Body of pancreas (tissue), 4 donors: ENCODE results near the gene BRAT1.

Experiments used
- POLR2A ChIP-seq, 3 donors: fragments of 450-650 bp; IDR thresholded peaks; one replicate each; pipeline ENCODE4 v1.6.1; 2016; ENCODE audit warnings: antibody characterized with exemption in 3 of 3, mild to moderate bottlenecking in 2 of 3
- TF ChIP-seq, protein P1 (sequence below), 7 experiments: fragments of 450-650 bp in 4 of 7; fragments of 200-600 bp in 3 of 7; sonication (generic) in 3 of 7; IDR thresholded peaks; one replicate each; pipeline ENCODE4 v1.5.1; 2016 to 2019; ENCODE audit warnings: antibody characterized with exemption in 7 of 7

DNA sequence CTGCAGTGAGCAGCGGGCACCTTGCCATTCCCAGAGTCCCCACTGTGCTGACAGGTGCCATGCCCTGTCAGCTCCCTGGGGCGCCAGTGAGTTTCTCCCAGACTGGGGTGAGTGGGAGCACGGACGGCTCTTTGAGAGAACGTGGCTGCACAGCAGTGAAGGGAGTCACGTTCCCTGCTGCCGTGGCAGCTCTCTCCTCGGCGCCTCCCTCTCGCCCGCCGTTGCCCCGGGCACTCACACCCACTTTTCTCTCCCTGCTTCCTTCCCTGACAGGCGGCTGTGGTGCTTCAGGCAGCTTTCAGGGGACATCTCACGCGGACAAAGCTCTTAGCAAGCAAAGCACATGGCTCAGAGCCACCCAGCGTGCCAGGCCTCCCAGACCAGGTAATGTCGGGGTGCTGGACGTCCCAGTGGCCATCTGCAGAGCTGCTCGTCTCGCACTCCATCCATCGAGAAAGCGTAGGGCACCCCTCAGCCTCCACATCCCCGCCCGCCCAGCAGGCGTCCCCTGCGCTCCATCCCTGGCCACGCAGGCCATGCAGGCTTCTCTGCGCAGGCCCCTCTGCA, 49.4 kb upstream of the BRAT1 start:
- TF ChIP-seq, protein P1, sequence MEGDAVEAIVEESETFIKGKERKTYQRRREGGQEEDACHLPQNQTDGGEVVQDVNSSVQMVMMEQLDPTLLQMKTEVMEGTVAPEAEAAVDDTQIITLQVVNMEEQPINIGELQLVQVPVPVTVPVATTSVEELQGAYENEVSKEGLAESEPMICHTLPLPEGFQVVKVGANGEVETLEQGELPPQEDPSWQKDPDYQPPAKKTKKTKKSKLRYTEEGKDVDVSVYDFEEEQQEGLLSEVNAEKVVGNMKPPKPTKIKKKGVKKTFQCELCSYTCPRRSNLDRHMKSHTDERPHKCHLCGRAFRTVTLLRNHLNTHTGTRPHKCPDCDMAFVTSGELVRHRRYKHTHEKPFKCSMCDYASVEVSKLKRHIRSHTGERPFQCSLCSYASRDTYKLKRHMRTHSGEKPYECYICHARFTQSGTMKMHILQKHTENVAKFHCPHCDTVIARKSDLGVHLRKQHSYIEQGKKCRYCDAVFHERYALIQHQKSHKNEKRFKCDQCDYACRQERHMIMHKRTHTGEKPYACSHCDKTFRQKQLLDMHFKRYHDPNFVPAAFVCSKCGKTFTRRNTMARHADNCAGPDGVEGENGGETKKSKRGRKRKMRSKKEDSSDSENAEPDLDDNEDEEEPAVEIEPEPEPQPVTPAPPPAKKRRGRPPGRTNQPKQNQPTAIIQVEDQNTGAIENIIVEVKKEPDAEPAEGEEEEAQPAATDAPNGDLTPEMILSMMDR (IDR thresholded peaks at IDR 0.05) = no peak
- no peak for TF ChIP-seq POLR2A (IDR thresholded peaks at IDR 0.05)
